Pancreas (tissue), 10 donors: ENCODE results near the gene C2CD3. TPM values are rescaled to one million over a fixed set of nuclear protein-coding genes. Genes with fewer than 3 reads are reported as not detected.
A peak's percentile ranks its signal among the peaks of the same experiment; 100 is the strongest.

Source experiments
- ATAC-seq, 4 donors: fragments of 200-7000 bp; cut with Tn5 transposase; one replicate each; pipeline versions ENCODE4 v1.8.0 to v1.9.1; 2020; ENCODE audit warnings: mild to moderate bottlenecking in 4 of 4, moderate library complexity in 4 of 4
- DNase-seq, 6 donors: peaks; one replicate each; pipeline ENCODE4 v3.0.0-alpha.2; 2020
- FAIRE-seq: peaks from 2 replicates; lab custom pipeline; 2012; peaks lifted over from hg19 to GRCh38; lab: Jason Lieb, UNC
- H3K27ac ChIP-seq, 4 donors: fragments of 200-600 bp; sonication (generic); 1 replicate in 3 of 4; 2 replicates in 1 of 4; pipeline versions ENCODE4 v1.5.0 to v1.8.0; 2020
- H3K27me3 ChIP-seq, 4 donors: fragments of 200-600 bp; one replicate each; pipeline ENCODE4 v1.8.0; 2021
- H3K36me3 ChIP-seq, 3 donors: fragments of 200-600 bp; sonication (generic) in 1 of 3; one replicate each; pipeline versions ENCODE4 v1.5.0 to v1.8.0; 2020 to 2021
- H3K4me1 ChIP-seq, 3 donors: fragments of 200-600 bp; one replicate each; pipeline ENCODE4 v1.8.0; 2021
- H3K4me3 ChIP-seq, 4 donors: fragments of 200-600 bp; sonication (generic) in 2 of 4; one replicate each; pipeline versions ENCODE4 v1.5.0 to v1.8.0; 2020 to 2021
- H3K9me3 ChIP-seq, 4 donors: fragments of 200-600 bp; one replicate each; pipeline ENCODE4 v1.8.0; 2021
- WGBS, 2 donors: extraction: QIAGEN DNeasy Blood & Tissue Kit; methylation state at CpG; one replicate each; pipeline ENCODE4 v1.1.7; 2013; 5-methylcytosine and 5-hydroxymethylcytosine counted together
- intact Hi-C, 3 donors: fragments of 100-400 bp; cut with DNase I; formaldehyde crosslinking; loops; one replicate each; pipeline versions ENCODE4 v1.11.1 to v1.14.2; 2022
- polyA plus RNA-seq, 2 donors: library from polyadenylated mRNA; stranded (reverse); fragments of 200-250 nt; gene quantifications; one replicate each; pipeline ENCODE4 v1.2.3, GENCODE V29; 2013
- total RNA-seq, 6 donors: library from RNA; stranded (reverse); fragmentation: NEBNext Ultra II Directional in 4 of 6; extraction: Animal tissue kit (Norgen Biotek cat#: 25700) in 4 of 6; gene quantifications; one replicate each; pipeline versions ENCODE4 v1.2.1 to v1.2.4, GENCODE V29; 2021 to 2023
- TF ChIP-seq, protein P1 (sequence below), 4 donors: fragments of 200-600 bp; sonication (generic) in 3 of 4; IDR thresholded peaks; one replicate each; pipeline versions ENCODE4 v1.5.0 to v1.8.0; 2021; ENCODE audit warnings: antibody characterized with exemption in 4 of 4
- donor health status: healthy with polysubstance abuse.
- donor health status: DM: no; HTN: no; CAD: no; lungs with moderate emphysema.
- donor health status: DM: no; HTN: no; CAD: no.
- donor health status: control.
- donor health status: control.
- donor health status: Bipolar disorder and iron deficiency.
- donor health status: DM: yes; HTN: yes; CAD: no.
- donor health status: DM: no; HTN: no; CAD: no.
- donor health status: DM: no; HTN: no; CAD: no.
- donor health status: DM: yes; HTN: yes; CAD: no.

C2CD3 gene
- total and polyA plus RNA-seq, 8 donors, result 7.0 to 14.8 (median 8.7) TPM

DNA sequence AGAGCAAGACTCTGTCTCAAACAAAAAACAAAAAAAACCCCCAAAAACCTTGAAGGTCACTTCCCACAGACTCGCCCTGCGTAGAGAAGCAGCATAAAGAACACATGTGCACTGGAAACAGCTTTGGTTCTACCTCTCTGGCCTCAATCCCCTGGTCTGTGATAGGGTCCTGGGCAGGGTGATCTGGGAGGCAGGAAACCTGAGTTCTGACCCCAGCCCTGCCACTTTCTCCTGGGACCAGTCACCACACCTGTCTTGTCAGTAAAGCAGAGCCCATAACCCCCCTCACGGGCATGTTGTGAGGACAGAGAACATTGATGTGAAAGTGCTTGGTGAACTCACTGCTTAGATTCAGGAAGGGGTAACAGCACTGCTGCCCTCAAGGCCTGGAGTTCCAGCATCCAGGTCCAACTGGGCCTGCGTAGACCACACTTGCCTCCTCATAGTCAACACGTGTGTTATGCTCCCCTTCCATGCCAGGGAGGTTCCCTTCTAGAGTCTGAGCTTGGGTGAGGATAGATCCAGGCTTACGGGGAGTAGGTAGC is 199.6 kb downstream of the C2CD3 start:
- 83 to 96% methylated on average over 6 of the region's 6 CpGs for WGBS, 2 donors
- Histone ChIP-seq H3K36me3 (no peaks in the 10 kb centered on the region), H3K27me3 (no peaks in the 10 kb centered on the region), H3K27ac (no peak overlapping the region), H3K4me1 (no peaks in the 10 kb centered on the region), H3K9me3 (no peaks in the 10 kb centered on the region), H3K4me3 (no peak overlapping the region)
- ATAC-seq (no peak), DNase-seq (peak in 1 of 6 donors; percentile 20), FAIRE-seq (no peak)
- intact Hi-C loops, result no loop called here
- TF ChIP-seq, protein P1, sequence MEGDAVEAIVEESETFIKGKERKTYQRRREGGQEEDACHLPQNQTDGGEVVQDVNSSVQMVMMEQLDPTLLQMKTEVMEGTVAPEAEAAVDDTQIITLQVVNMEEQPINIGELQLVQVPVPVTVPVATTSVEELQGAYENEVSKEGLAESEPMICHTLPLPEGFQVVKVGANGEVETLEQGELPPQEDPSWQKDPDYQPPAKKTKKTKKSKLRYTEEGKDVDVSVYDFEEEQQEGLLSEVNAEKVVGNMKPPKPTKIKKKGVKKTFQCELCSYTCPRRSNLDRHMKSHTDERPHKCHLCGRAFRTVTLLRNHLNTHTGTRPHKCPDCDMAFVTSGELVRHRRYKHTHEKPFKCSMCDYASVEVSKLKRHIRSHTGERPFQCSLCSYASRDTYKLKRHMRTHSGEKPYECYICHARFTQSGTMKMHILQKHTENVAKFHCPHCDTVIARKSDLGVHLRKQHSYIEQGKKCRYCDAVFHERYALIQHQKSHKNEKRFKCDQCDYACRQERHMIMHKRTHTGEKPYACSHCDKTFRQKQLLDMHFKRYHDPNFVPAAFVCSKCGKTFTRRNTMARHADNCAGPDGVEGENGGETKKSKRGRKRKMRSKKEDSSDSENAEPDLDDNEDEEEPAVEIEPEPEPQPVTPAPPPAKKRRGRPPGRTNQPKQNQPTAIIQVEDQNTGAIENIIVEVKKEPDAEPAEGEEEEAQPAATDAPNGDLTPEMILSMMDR (IDR thresholded peaks at IDR 0.05), result no peak

DNA sequence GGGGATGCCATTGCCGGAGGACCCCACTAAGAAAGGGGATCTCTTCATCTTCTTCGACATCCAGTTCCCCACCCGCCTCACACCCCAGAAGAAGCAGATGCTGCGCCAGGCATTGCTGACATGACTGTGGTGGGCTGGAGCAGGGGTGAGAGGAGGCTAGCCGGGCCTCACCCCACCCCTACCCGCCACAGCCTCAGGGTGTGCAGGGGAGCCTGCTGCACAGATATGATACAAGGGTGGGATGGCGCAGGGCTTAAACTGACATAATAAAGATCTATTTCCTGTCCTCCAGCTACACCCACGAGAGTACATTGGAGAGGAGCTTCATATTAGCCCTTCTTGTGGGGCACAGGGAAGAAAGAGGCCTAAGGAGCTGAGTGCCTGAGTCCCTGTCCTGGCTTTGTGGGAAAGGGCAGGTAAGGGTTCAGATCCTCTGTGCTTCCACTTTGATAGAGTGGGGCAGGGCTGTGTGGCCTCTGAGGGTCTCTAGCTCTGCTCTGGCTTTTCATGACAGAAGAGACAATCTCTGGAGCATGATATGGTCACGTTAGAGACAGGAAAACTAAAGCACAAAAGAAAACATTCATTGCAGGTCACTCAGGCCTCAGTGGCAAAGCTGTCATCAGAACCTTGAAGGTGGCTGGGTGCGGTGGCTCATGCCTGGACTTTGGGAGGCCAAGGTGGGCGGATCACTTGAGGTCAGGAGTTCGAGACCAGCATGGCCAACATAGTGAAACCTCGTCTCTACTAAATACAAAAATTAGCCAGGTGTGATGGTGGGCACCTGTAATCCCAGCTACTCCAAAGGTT is 200.6 kb downstream of the C2CD3 start:
- Histone ChIP-seq H3K36me3 (no peaks in the 10 kb centered on the region), H3K9me3 (no peaks in the 10 kb centered on the region), H3K4me1 (no peaks in the 10 kb centered on the region), H3K4me3 (no peak overlapping the region), H3K27me3 (no peaks in the 10 kb centered on the region), H3K27ac (no peak overlapping the region)
- ATAC-seq (no peak), FAIRE-seq (no peak), DNase-seq (peak in 1 of 6 donors; percentile 43)
- intact Hi-C loops, result loop anchor here in 1 of 3 donors (10.0 kb wide), 1 partner anchor 105 kb away; no protein-coding TSS in a partner anchor
- TF ChIP-seq, protein P1 (IDR thresholded peaks at IDR 0.05), result no peak
- 79 to 91% methylated on average over 13 of the region's 13 CpGs for WGBS, 2 donors

DNA sequence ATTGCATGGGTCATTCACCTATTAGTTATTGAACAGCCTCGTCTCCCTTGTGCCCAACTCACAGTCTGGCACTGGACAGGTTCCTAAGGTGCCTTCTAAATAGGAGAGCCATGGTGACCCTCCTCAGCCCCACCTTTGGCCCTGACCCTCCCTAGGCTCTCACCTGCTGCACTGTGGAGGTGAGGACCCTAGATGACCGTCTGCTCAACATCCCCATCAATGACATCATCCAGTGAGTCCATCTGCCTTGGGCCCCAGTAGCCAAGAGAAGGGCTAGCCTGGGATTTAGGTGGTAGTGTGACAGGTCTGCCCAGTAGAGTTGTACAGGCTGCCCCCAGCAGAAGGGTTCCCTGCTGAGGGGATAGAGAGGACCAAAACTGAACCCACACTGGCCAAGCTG is 201.7 kb downstream of the C2CD3 start:
- Histone ChIP-seq H3K27ac (no peak overlapping the region), H3K9me3 (no peaks in the 10 kb centered on the region), H3K27me3 (no peaks in the 10 kb centered on the region), H3K36me3 (no peaks in the 10 kb centered on the region), H3K4me3 (no peak overlapping the region), H3K4me1 (no peaks in the 10 kb centered on the region)
- intact Hi-C loops, result loop anchor here in 1 of 3 donors (10.0 kb wide), 1 partner anchor 106 kb away; no protein-coding TSS in a partner anchor
- ATAC-seq (no peak), DNase-seq (no peak), FAIRE-seq (no peak)
- TF ChIP-seq, protein P1 (IDR thresholded peaks at IDR 0.05), result no peak
- WGBS, 2 donors, result 68 to 73% methylated on average over 2 of the region's 2 CpGs

DNA sequence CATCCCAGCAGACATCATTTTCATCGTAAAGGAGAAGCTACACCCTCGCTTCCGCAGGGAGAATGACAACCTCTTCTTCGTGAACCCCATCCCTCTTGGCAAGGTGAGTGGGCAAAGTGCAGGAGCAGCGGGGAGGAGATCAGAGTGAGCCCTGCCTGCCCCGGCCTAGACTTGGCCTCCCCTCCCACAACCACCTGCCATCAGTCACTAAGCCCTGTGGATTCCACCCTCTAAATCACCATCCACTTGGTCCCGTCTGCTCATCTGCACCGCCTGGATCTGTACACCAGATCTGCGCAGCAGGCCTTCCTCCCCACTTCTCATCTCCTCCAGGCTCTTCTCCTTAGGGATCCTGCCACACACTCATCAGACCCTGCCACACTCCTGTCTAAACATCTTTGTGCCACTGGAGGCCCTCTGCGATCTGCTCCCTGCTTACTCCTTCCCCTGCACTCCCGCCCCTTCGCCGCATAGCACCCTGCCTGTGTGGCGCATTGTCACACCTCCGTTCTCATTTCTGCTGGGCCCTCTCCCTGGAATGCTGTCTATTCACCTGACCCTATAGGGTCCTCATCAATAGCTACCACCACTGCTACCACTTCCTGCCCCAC is 202.3 kb downstream of the C2CD3 start:
- Histone ChIP-seq H3K36me3 (no peaks in the 10 kb centered on the region), H3K4me3 (no peak overlapping the region), H3K4me1 (no peaks in the 10 kb centered on the region), H3K27ac (no peak overlapping the region), H3K27me3 (no peaks in the 10 kb centered on the region), H3K9me3 (no peaks in the 10 kb centered on the region)
- 86 to 94% methylated on average over 15 of the region's 15 CpGs for WGBS, 2 donors
- DNase-seq, result no peak
- no peak for ATAC-seq
- FAIRE-seq, result no peak
- TF ChIP-seq, protein P1 (IDR thresholded peaks at IDR 0.05), result no peak
- intact Hi-C loops, result loop anchor here in 1 of 3 donors (10.0 kb wide), 1 partner anchor 106 kb away; no protein-coding TSS in a partner anchor
